ENCODE data around the gene TRANK1.
A peak's percentile ranks its signal among the peaks of the same experiment; 100 is the strongest.
"Not testable (repeated sequence)": the region's sequence is repeated elsewhere in the genome, so short reads cannot be mapped to it uniquely, and the experiment has no call there.

TRANK1 gene

GRCh38 chr3:36905545-36905944 lies 39.3 kb downstream of the TRANK1 start:
- ATAC-seq: no peak
- TF ChIP-seq GLIS3 (CRISPR knock-in tag; IDR thresholded peaks at IDR 0.05): no peak
- TF ChIP-seq RARB (CRISPR knock-in tag; IDR thresholded peaks at IDR 0.05): no peak
- TF ChIP-seq CSDC2 (CRISPR knock-in tag; IDR thresholded peaks at IDR 0.05): no peak
- no peak for TF ChIP-seq BACH2 (CRISPR knock-in tag; IDR thresholded peaks at IDR 0.05; ENCODE audit: borderline replicate concordance)
- TF ChIP-seq ZC3H10 (CRISPR knock-in tag; IDR thresholded peaks at IDR 0.05): no peak

- no peak for TF ChIP-seq ESRRG (CRISPR knock-in tag; IDR thresholded peaks at IDR 0.05)
- TF ChIP-seq ZNF8 (CRISPR knock-in tag; IDR thresholded peaks at IDR 0.05): no peak
- no peak for TF ChIP-seq POU6F1 (CRISPR knock-in tag; IDR thresholded peaks at IDR 0.05; ENCODE audit: borderline replicate concordance, low read depth)
- TF ChIP-seq BACH2 (CRISPR knock-in tag; IDR thresholded peaks at IDR 0.05; ENCODE audit: borderline replicate concordance): no peak
- no peak for TF ChIP-seq OSR1 (CRISPR knock-in tag; IDR thresholded peaks at IDR 0.05)
- TF ChIP-seq TSHZ2 (CRISPR knock-in tag; IDR thresholded peaks at IDR 0.05): no peak
- no peak for TF ChIP-seq ISL1 (CRISPR knock-in tag; IDR thresholded peaks at IDR 0.05)
- no peak for TF ChIP-seq RARB (CRISPR knock-in tag; IDR thresholded peaks at IDR 0.05)
- TF ChIP-seq CREB5 (CRISPR knock-in tag; IDR thresholded peaks at IDR 0.05; ENCODE audit: low read depth): no peak
- no peak for TF ChIP-seq GLIS3 (CRISPR knock-in tag; IDR thresholded peaks at IDR 0.05)
- no peak for TF ChIP-seq PPARA (CRISPR knock-in tag; IDR thresholded peaks at IDR 0.05; ENCODE audit: borderline replicate concordance)
- no peak for TF ChIP-seq CSRNP3 (CRISPR knock-in tag; IDR thresholded peaks at IDR 0.05)
- peak; percentile 77 for ATAC-seq
Measured at GRCh38 chr3:36904641-36905040, 40.2 kb downstream of the TRANK1 start.

GRCh38 chr3:36904065-36904464 lies 40.8 kb downstream of the TRANK1 start:
- not testable (repeated sequence) for ATAC-seq

- ATAC-seq: no peak
- TF ChIP-seq CSDC2 (CRISPR knock-in tag; IDR thresholded peaks at IDR 0.05) (no peak), ISL1 (CRISPR knock-in tag; IDR thresholded peaks at IDR 0.05) (no peak), TSHZ2 (CRISPR knock-in tag; IDR thresholded peaks at IDR 0.05) (no peak), CSRNP3 (CRISPR knock-in tag; IDR thresholded peaks at IDR 0.05) (no peak), ZNF70 (CRISPR knock-in tag; IDR thresholded peaks at IDR 0.05) (no peak), ZFP3 (CRISPR knock-in tag; IDR thresholded peaks at IDR 0.05) (no peak), BACH2 (CRISPR knock-in tag; IDR thresholded peaks at IDR 0.05; ENCODE audit: borderline replicate concordance) (no peak), CREB5 (CRISPR knock-in tag; IDR thresholded peaks at IDR 0.05; ENCODE audit: low read depth) (no peak), TOX (CRISPR knock-in tag; IDR thresholded peaks at IDR 0.05; ENCODE audit: borderline replicate concordance) (no peak), ARNTL (CRISPR knock-in tag; IDR thresholded peaks at IDR 0.05; ENCODE audit: borderline replicate concordance, low read depth) (no peak), OSR1 (CRISPR knock-in tag; IDR thresholded peaks at IDR 0.05) (no peak), PATZ1 (CRISPR knock-in tag; IDR thresholded peaks at IDR 0.05; ENCODE audit: borderline replicate concordance) (no peak)
Measured at GRCh38 chr3:36903119-36903882, 41.6 kb downstream of the TRANK1 start.

Measured in SK-N-SH treated with all-trans-retinoic acid at 6 μM for 48 hours (cell line).